ENCODE results near the gene GPR158.

Gene GPR158

DNA sequence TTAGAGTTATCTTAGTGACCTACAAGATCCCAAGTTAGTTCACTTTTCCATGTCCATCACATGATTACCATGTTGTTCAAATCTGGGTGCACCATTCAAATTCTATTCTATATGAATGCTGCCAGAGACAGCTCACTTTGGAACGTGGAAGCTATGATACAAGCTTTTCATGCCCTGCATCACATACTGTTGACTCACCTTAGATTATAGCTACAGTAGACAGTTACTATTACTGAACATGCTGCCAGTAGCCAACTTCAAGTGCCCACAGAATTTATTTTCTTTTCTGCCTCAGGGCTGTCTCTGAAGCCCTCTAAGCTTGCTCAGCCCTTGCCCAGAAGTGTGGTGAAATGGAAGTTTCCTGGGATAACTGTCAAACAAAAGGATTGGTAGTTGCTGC lies 231.1 kb downstream of the GPR158 start:
- no peak for DNase-seq

DNA sequence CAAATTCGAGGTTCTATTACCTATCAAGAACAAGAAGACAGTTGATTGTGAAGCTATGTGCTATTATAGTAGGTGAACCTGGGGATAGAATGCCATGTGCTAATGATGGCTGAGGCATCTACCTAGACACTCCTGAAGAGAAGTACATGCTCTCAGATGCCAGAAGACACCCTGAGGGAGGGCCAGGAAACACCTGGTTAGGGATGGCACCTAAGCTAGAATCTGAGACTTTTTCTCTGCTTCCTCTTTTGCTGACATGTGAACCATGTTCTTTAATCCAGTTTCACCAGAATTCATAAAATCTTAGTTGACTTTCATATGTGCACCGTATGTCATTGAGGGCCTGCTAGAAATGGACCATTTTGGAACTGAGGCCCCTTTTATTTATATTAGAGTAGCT lies 242.8 kb downstream of the GPR158 start:
- no peak for DNase-seq

DNA sequence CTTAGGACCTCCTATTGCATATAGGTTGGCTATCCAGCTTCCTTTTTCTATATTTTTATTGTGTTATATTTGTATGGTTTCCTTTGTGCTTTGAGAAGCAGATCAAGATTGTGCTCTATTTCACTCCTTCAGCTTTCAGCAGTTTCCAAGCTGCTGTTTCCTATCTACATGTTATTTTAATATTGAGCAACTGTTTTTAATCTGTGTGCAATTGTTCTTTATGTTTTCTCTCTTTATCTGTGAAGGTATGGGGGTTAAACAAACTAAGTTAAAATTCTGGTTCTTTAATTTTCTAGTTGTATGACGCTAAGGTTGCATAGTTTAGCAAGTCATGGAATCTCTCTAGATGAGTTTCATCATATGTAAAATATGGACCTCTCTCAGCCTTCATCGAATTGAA lies 251.0 kb downstream of the GPR158 start:
- DNase-seq, result no peak

DNA sequence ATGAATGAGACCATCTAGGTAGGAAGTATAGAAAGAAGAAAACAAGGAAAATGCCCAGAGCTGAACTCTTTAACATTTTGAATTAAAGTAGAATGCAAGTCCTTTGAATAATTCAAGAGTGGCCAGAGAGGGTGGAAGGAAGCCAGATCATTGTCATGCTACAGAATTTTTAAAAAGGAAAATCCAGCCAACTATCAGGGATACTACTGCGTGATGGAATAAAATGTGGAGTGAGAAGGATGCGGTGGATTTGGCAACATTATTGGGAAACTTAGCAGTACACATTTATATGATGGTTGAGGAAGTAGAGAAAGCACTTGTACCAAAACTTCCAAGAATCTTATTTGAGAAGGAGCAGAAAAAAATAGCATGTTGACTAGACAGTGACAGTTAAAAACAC lies 261.6 kb downstream of the GPR158 start:
- no peak for DNase-seq

DNA sequence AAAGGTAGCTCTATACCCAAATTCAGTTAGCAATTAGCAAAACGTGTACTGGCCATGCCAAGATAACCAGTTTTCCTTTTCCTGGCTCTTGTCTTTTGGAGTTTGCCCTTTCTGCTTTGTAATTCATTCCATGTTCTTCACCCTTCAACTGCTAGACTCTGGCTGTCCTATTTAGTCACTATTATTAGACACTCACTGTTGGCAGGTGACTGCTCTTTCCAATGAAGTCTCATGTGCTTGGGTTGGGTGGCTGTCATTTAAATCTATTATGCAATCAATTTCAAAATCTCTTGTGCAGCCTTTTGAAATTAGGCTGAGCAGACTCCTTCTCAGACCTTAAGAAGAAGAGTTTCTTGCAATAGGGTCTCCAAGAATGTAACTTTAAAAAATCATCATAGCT lies 266.5 kb downstream of the GPR158 start:
- no peak for DNase-seq

DNA sequence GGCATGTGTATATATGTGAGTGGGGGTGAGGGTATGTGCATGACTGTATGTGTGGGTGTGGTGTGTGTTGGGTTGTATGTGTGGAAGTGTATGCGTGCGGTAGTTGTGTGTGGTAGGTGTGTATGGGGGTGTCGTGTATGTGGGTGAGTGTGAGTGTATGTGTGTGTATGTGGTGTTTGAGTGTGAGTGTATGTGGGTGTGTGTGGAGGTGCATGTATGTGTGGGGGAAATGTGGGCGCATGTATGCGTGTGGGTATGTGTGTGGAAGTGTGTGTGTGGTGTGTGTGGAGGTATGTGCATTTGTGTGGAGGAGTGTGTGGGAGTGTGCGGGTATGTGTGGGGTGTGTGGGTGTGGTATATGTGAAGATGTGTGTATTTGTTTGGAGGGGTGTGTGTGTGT lies 269.5 kb downstream of the GPR158 start:
- no peak for DNase-seq

DNA sequence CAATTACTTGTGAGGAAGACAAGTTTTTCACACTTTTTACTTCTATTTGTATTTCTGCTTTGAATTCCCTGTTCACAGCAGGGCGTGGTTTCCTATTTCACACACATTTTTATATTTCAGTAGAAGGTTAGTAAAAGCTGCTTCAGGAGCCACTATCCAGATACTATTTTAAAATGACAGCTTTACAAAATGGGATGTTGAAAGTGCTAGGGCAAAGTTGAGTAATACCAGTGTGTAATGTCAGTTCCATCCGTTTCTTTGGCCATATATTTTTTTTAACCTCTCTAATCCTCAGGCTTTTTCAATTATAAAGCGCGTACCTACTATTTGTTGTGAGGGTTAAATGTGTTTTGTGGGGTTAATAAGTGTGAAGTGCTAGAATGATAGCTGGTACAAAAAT lies 276.6 kb downstream of the GPR158 start:
- DNase-seq, result no peak

DNA sequence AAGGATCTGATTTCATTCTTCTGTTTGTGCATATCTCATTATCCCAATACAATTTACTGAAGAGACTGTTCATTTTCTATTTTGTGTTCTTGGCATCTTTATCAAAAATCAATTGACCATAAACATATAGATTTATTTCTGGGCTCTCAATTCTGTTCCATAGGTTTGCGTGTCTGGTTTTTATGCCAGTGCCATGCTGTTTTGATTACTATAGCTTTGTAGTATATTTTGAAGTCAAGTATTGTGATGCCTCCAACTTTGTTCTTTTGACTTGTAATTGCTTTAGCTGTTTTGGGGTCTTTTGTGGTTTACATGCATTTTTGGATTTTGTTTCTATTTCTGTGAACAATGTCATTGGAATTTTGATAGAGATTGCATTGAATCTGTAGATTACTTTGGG lies 278.8 kb downstream of the GPR158 start:
- DNase-seq, result no peak

DNA sequence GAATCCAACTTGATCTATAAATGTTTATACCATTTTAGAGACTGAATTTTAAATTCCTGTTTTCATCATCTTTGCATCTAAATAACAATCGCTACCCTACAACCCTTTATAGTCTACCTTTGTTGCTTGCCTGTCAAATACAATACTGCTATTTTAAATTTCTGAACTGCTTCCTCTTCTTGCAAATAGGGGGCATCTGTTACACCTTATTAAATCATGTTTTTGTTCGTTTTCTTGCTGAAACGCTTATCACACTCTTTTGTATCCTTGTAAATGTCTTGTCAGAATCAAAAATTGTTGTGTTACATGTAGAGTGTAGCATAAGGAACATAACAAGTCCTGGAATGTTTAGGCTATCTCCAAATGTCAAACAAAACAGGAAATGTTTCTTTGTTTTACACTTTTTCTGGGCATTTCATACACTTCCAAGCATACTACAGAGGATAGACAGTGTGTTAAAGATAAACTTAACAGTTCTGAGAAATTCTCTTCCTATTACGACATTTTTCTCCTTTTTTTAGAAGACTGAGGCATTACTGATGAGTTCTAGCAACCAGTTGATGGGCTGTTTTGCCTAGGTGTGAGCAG lies 281.3 kb downstream of the GPR158 start:
- no peak for DNase-seq

DNA sequence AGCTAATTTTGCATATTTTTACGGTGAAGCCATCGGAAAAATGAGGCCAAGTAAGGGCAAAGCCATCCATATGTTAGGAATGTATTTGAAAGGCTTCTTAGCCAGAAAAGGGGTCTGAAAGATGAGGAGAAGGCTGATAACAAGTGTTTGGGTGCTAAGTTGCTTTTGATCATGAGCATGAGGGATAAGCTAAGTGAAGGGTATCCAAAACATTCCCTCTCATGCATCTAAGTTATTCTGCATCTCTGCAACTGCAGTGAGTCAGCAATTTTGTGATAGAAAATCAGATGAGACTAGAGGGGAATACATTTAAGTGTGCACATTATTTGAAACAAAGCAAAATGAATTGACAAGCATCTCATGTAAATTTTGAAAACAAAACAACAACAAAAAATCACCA lies 282.8 kb downstream of the GPR158 start:
- no peak for DNase-seq

DNA sequence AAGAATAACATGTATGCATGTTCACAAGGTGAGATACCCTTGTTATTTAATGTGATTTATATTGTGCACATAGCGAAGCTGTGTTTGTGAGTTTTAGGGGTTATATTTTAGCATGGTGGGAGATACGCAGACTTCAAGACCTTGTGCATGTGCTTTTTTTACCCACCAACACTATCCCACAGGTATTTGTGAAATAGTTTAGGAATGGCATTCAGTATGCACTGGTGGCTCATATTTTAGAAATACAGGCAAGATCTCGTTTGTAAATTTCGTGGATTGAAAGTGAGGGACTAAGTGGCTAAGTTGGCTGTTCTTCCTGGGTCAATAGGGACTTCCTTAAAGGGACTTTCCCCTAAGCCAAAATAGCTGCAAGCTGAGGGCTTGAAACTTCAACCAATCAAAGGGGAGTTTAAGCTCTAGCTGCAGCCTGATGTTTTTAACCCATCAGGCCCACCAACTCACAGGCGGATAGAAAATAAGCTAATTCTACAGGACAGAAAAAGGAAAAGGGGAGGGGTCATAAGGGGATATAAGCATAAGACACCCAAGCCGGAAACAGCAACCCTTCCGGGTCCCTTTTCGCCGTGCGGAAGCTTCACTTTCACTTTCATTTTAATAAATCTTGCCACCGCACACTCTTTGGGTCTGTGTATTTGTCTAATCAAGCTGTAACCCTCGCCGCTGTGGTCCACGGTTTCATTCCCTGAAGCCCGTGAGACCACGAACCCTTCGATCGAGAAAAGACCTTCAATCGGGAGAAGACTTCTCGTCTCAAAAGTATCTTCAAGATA lies 291.0 kb downstream of the GPR158 start:
- DNase-seq, result no peak

DNA sequence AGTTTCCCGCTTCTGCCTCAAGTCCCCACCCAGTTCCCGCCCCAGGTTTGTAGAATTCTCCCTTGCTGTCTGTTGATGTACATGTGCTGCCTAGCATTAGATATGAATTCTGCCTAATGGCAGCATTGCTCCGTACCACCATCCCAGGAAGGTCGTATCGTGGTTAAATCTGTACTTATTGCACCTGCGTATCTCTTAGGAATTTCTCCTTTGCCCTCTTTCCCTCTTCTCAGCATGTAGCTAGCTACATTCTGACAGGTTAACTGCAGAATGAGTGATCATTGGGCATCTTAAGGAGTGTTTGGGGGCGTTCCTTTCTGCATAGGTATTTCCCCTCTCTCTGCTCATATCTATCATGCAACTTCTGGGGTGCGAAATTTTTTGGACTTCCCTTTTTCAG lies 293.1 kb downstream of the GPR158 start:
- no peak for DNase-seq

DNA sequence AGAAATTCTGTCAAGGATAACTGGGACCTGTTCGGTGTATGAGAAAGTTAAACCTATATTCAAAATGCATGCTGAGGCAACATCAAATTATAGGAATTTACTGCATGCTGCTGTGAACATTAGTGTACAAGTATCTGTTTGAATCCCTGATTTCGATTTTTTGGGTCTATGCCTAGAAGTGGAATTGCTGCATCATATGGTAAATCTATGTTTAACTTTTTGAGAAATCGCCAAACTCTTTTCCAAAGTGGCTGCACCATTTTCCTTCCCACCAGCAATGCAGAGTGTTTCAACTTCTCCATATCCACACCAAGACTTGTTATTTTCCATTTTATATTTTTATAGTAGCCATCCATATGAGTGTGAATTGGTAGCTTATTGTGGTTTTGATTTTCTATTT lies 306.7 kb downstream of the GPR158 start:
- no peak for DNase-seq

DNA sequence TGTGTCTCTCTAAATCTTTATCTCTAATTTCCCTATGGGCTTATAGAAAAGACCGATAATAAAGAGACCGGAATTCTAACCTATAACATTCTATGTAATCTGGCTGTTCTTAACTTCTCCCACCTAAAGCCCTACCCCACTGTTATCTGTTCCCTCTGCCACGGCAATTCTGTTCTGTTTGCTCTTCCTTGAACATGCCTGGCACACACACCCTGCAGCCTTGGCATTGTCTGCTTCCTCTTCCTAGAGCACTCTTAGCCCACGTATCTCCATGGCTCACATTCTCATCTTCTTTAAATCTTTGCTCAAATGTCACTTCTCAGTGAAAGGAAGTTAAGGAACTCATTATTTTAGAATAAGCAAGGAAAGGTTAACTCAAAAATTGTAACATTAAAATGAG lies 309.2 kb downstream of the GPR158 start:
- DNase-seq, result no peak

DNA sequence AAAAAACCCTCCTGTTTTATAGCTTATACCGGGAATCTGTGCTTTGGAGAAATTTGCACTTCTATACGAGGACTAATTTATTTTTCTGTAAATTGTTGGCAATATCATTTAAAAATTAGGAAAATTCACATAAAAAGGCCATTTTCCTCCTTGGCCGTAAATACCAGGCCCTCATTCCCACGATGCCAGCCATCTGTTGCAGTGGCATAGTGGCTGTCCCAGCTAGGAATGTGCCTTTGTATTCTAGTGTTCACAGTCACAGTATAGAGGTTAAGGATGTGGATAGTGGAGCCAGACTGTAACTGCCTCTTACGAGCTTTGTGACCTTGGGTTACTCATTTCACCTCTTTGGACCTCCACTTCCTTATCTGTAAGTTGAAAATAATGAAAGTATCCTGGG lies 312.5 kb downstream of the GPR158 start:
- DNase-seq, result no peak

DNA sequence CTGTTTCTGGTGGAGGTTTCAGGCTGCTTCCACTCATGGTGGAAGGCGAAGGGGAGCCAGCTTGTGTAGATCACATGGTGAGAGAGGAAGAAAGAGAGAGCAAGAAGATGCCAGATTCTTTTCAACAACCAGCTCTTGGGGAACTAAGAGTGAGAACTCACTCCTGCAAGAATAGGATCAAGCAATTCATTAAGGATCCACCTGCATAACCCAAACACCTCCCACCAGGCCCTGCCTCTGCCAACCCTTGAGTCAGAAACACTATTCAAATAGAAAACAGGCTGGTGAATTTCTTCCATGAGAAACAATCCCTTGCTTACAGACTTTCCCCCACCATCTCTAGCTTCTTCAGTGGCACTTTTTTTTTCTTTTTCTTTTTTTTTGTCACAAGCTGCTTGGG lies 317.2 kb downstream of the GPR158 start:
- no peak for DNase-seq

DNA sequence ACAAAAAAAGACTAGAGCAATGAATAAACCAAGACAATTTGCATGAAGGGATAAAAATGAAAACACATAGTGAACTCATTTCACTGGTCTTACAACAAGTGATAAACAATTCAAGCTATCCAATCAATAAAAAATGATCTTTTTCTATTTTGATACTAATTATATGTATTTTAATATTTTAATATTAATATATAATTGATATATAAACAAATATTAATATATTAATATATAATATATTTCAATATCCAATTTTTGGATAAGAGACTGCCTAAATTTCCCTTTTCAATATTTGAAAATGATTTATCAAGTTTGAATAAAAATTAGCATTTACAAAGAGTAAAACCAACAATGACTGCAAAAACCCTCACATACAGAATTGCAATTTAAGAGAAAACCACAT lies 317.9 kb downstream of the GPR158 start:
- no peak for DNase-seq

DNA sequence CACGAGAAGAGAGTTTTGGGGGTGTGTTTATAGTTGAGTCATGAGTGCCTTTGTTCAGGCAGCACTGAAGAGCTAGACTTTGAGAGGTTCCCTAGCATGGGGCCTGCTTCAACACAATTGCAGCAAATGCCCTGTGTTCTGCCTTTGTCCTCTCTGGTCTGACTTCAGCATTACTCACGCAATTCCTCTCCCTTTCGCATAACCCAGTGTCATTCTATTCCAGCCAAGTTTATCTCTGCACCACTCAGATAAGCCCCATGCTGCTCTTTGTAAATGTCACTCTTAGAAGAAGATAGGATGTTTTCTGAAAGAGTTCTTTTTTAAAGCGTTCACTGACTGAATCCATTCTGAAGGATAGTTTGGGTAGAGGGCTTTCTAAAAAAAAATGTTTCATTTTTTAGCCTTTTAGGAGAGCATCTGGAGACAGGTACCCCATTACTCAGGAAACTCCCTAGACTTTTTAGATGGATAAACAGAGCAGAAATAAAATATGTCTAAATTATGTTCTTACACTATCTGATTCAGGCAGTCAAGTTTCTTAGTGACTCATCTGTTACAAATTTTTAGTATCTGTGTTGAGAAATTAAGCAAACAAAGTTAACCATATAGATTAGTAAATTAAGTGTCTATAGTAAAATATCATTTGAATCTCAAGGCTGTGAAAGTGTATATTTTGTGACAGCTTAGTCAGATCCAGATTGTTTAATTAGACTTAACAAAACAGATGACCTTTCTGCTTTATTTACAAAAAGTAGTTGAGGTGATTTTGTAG lies 318.5 kb downstream of the GPR158 start:
- DNase-seq, result no peak

DNA sequence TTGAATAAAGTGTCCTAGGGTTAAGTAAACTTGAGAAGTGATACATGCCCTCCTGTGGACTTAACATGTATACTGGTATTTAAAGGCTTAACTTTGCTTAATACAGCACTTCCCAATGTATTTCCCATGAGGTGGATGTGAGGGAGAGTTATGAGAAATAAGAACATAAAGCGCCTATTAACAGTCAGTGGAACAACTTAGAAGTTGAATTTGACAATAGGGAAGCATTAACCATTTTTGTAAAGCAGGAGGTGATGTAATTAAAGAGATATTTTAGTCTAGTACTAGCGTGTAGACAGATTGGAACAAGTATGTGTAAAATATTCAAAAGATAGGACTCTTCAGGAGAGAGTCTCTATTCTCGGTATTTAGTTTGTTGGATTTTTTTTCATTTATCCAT lies 322.4 kb downstream of the GPR158 start:
- DNase-seq, result no peak

DNA sequence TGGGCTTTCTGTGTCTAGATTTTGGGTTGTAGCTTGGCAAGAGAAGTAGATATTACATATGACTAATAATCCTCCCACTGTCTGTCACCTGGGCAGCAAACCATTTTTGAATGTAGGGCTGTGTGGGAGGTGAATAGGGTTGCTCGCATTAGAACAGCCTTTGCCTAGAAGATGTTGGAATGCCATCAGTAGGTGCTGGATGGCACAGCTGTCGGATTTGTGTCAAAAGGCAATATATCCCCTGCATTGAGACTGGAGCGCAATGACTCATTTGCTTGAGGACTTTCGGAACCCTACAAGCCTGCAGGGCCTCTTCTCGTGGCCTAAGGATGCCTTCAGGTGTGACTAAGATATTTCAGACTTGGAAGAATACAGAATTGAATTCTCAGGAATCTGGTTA lies 323.8 kb downstream of the GPR158 start:
- no peak for DNase-seq

DNA sequence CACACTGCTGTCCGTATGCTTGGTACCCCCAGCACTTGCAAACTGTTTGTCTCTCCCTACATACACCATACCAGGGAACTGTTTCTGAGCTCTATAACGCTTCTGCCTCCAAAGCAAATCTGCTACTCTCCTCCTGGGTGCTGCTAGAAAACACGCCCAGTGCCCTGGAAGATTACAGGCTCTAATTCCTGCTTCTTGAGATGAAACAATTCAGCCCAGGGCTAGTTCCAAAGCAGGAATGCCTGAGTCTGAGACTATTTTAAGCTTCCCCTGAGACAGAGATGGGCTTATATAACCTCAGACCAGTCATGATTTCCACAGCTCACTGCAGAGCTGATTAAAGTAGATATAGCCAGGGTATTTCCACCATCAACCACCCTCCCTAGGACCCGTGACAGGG lies 327.1 kb downstream of the GPR158 start:
- no peak for DNase-seq

DNA sequence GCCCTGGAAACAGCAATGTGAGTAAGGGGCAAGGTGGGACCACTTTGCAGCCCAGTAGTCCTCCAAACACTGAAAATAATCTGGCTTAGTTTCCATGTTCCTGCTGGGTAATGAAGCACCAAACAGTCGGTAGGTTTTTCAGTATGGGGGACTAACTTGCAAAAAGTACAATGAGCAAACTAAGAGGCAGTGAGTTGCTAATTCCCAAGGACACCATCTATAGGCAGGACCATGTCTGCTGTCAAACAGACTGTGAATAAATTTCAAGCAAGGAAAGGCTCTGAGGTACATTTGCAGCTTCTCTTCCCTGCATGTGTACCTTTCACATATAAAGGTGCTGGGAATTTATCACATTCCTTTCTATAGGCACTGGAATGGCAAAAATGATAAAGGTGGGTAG lies 327.7 kb downstream of the GPR158 start:
- DNase-seq, result no peak

DNA sequence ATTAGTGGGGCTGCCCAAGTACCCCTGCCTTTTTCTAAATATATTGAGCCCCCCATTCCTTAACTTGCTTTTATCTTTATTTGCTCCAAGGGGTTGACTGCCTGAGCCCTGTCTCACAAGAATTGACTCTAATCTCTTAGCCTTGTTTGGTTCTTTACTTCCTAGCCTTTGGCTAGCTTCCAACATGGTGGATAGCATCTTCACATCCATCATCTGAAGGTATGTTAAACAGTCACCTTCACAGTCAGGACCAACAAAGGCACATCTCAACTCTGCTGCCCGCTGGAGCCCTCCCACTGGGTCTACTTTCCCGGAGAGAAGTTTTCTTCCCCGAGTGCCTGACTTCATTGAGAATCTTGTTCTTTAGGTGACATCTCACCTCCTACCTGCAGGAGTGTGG lies 329.5 kb downstream of the GPR158 start:
- DNase-seq, result no peak

DNA sequence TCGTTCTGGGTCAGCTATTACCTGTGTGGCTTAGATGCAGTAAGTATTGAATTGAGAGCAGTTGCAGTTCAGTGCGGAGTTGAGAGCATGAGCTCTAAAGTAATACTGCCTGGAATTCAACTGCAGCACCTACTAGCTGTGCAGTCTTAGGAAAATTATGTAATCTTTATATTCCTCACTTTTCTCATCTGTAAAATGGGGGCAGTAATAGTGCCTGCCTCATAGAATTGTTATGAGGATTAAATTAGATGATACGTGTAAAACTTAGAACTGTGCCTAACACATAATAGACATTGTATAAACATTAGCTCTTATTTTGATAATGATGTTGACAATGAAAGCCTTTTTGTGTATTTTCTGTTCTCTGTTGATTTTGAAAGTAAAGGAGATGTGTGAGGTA lies 330.0 kb downstream of the GPR158 start:
- no peak for DNase-seq

All from right hindlimb (tissue), 1 donor.